GM23248 (cell line): ENCODE data around the gene INSIG2.

ENCODE experiments used
- EZH2 ChIP-seq: fragments of 200-600 bp; sonication (generic); IDR thresholded peaks from 2 replicates; pipeline ENCODE4 v1.6.1; 2018; ENCODE audit warnings: antibody characterized with exemption, mild to moderate bottlenecking; ENCODE audit not compliant: insufficient read depth, poor library complexity, severe bottlenecking
- EZH2phosphoT487 ChIP-seq: fragments of 200-600 bp; sonication (generic); IDR thresholded peaks from 2 replicates; pipeline ENCODE4 v1.6.1; 2018; ENCODE audit warnings: antibody characterized with exemption, moderate library complexity, mild to moderate bottlenecking, low read depth; ENCODE audit not compliant: insufficient read depth

GRCh38 chr2:118154176-118154575, 65.9 kb downstream of the INSIG2 start:
- no peak for TF ChIP-seq EZH2
- TF ChIP-seq EZH2phosphoT487, result no peak
